HG02981 (cell line): ENCODE measurements around the gene TMEM119.
"Not testable (repeated sequence)": the region's sequence is repeated elsewhere in the genome, so short reads cannot be mapped to it uniquely, and the experiment has no call there.

Experiments
- ATAC-seq: cut with Tn5 transposase; IDR thresholded peaks from one replicate; pipeline ENCODE4 v1.9.1; 2021; ENCODE audit warnings: mild to moderate bottlenecking, moderate library complexity; ENCODE audit not compliant: unreplicated experiment

TMEM119 gene

GRCh38 chr12:108635201-108635996 lies 37.5 kb upstream of the TMEM119 start:
- peak; percentile 48 for ATAC-seq

GRCh38 chr12:108634341-108634751 lies 36.5 kb upstream of the TMEM119 start:
- no peak for ATAC-seq

GRCh38 chr12:108633534-108634248 lies 35.8 kb upstream of the TMEM119 start, which contains the start of gene SELPLG:
TSS of gene SELPLG (minus strand) at chr12:108633894. CDS start at chr12:108624307, 9,587 bp downstream.
- peak; percentile 53 for ATAC-seq

- ATAC-seq: no peak
Observed at GRCh38 chr12:108633081-108633533, 35.2 kb upstream of the TMEM119 start.

GRCh38 chr12:108631261-108631660 lies 33.4 kb upstream of the TMEM119 start:
- not testable (repeated sequence) for ATAC-seq

- ATAC-seq: no peak
Observed at GRCh38 chr12:108630481-108631207, 32.8 kb upstream of the TMEM119 start.

GRCh38 chr12:108629824-108630476 lies 32.1 kb upstream of the TMEM119 start:
- no peak for ATAC-seq

GRCh38 chr12:108629151-108629550 lies 31.3 kb upstream of the TMEM119 start:
- no peak for ATAC-seq

GRCh38 chr12:108627134-108627920 lies 29.4 kb upstream of the TMEM119 start:
- ATAC-seq: no peak

- no peak for ATAC-seq
Observed at GRCh38 chr12:108625228-108625627, 27.3 kb upstream of the TMEM119 start.

- ATAC-seq: no peak
Observed at GRCh38 chr12:108623577-108623976, 25.7 kb upstream of the TMEM119 start.

GRCh38 chr12:108622921-108623514 lies 25.1 kb upstream of the TMEM119 start:
- no peak for ATAC-seq

- no peak for ATAC-seq
Observed at GRCh38 chr12:108622421-108622820, 24.5 kb upstream of the TMEM119 start.

- no peak for ATAC-seq
Observed at GRCh38 chr12:108621161-108621560, 23.3 kb upstream of the TMEM119 start.

GRCh38 chr12:108620236-108620879 lies 22.5 kb upstream of the TMEM119 start:
- ATAC-seq: no peak

- no peak for ATAC-seq
Observed at GRCh38 chr12:108619369-108620160, 21.7 kb upstream of the TMEM119 start.

- not testable (repeated sequence) for ATAC-seq
Observed at GRCh38 chr12:108618953-108619274, 21.0 kb upstream of the TMEM119 start.
